Measurements from ENCODE around the gene NTRK3.
"Not testable (repeated sequence)": the region's sequence is repeated elsewhere in the genome, so short reads cannot be mapped to it uniquely, and the experiment has no call there.

Gene NTRK3

GRCh38 chr15:88076328-88076727 is 180.2 kb downstream of the NTRK3 start:
- no peak for DNase-seq (ENCODE audit: low read depth in 2 of 2)

- no peak for DNase-seq (ENCODE audit: low read depth in 2 of 2)
Observed at GRCh38 chr15:88075102-88075501, 181.4 kb downstream of the NTRK3 start.

GRCh38 chr15:88074386-88074785 is 182.2 kb downstream of the NTRK3 start:
- no peak for DNase-seq (ENCODE audit: low read depth in 2 of 2)

- DNase-seq (ENCODE audit: low read depth in 2 of 2) = no peak
Observed at GRCh38 chr15:88073391-88073691, 183.2 kb downstream of the NTRK3 start.

GRCh38 chr15:88072598-88073390 is 183.7 kb downstream of the NTRK3 start:
- no peak for DNase-seq (ENCODE audit: low read depth in 2 of 2)

- DNase-seq (ENCODE audit: low read depth in 2 of 2) = not testable (repeated sequence)
Observed at GRCh38 chr15:88072133-88072532, 184.4 kb downstream of the NTRK3 start.

- no peak for DNase-seq (ENCODE audit: low read depth in 2 of 2)
Observed at GRCh38 chr15:88071141-88071540, 185.4 kb downstream of the NTRK3 start.

- DNase-seq (ENCODE audit: low read depth in 2 of 2) = no peak
Observed at GRCh38 chr15:88069561-88069960, 187.0 kb downstream of the NTRK3 start.

- no peak for DNase-seq (ENCODE audit: low read depth in 2 of 2)
Observed at GRCh38 chr15:88067331-88067685, 189.2 kb downstream of the NTRK3 start.

GRCh38 chr15:88066636-88067330 is 189.8 kb downstream of the NTRK3 start:
- no peak for DNase-seq (ENCODE audit: low read depth in 2 of 2)

- no peak for DNase-seq (ENCODE audit: low read depth in 2 of 2)
Observed at GRCh38 chr15:88061452-88061851, 195.1 kb downstream of the NTRK3 start.

- no peak for DNase-seq (ENCODE audit: low read depth in 2 of 2)
Observed at GRCh38 chr15:88060383-88060782, 196.2 kb downstream of the NTRK3 start.

GRCh38 chr15:88057836-88058235 is 198.7 kb downstream of the NTRK3 start:
- no peak for DNase-seq (ENCODE audit: low read depth in 2 of 2)

- DNase-seq (ENCODE audit: low read depth in 2 of 2) = no peak
Observed at GRCh38 chr15:88049506-88049905, 207.0 kb downstream of the NTRK3 start.

GRCh38 chr15:88048755-88049154 is 207.8 kb downstream of the NTRK3 start:
- DNase-seq (ENCODE audit: low read depth in 2 of 2) = no peak

- no peak for DNase-seq (ENCODE audit: low read depth in 2 of 2)
Observed at GRCh38 chr15:88048237-88048636, 208.3 kb downstream of the NTRK3 start.

- no peak for DNase-seq (ENCODE audit: low read depth in 2 of 2)
Observed at GRCh38 chr15:88046576-88047129, 209.9 kb downstream of the NTRK3 start.

GRCh38 chr15:88043396-88043795 is 213.1 kb downstream of the NTRK3 start:
- DNase-seq (ENCODE audit: low read depth in 2 of 2) = no peak

GRCh38 chr15:88042047-88042446 is 214.5 kb downstream of the NTRK3 start:
- no peak for DNase-seq (ENCODE audit: low read depth in 2 of 2)

GRCh38 chr15:88040516-88040915 is 216.0 kb downstream of the NTRK3 start:
- no peak for DNase-seq (ENCODE audit: low read depth in 2 of 2)

- no peak for DNase-seq (ENCODE audit: low read depth in 2 of 2)
Observed at GRCh38 chr15:88038261-88038660, 218.3 kb downstream of the NTRK3 start.

GRCh38 chr15:88036154-88036839 is 220.2 kb downstream of the NTRK3 start:
- no peak for DNase-seq (ENCODE audit: low read depth in 2 of 2)

- DNase-seq (ENCODE audit: low read depth in 2 of 2) = no peak
Observed at GRCh38 chr15:88035381-88035780, 221.2 kb downstream of the NTRK3 start.
